Stimulated activated CD4-positive, alpha-beta T cell treated with anti-CD3 and anti-CD28 coated beads, Interleukin-1b, Interleukin-23, amount 100 ng/mL, for 24 hours (primary cell): ENCODE results near the gene TEX101.
"Not testable (repeated sequence)": the region's sequence is repeated elsewhere in the genome, so short reads cannot be mapped to it uniquely, and the experiment has no call there.

Source experiments
- DNase-seq, 4 experiments: peaks; one replicate each; pipeline ENCODE4 v3.0.0-alpha.2; 2020; ENCODE audit warnings: low read depth in 4 of 4, low spot score in 1 of 4

TEX101 gene, protein sequence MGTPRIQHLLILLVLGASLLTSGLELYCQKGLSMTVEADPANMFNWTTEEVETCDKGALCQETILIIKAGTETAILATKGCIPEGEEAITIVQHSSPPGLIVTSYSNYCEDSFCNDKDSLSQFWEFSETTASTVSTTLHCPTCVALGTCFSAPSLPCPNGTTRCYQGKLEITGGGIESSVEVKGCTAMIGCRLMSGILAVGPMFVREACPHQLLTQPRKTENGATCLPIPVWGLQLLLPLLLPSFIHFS

DNA sequence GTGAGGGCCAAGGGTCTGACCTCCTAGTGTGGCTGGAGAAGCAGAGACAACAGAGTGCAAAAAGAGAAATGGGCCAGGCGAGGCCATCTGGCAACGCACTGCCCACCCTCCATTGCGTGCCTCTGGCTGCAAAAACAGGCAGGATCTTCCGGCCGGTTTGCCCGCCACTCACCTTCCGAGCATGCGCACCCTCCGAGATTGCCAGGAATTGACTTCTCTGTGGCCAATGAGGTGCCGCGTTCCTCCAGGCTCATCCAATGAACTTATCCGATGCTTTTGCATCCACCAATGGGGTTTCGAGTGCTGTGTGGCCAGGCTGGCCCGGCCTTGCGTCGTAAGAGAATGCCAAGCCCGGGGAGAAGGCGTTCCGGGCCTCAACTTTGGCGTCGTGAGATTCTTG, at the start of gene TEX101:
Gene TEX101, plus strand, starts transcription at position 337 of the 400 bp plus-strand sequence. CDS start 1,030 bp downstream, outside the sequence.
- no peak for DNase-seq

DNA sequence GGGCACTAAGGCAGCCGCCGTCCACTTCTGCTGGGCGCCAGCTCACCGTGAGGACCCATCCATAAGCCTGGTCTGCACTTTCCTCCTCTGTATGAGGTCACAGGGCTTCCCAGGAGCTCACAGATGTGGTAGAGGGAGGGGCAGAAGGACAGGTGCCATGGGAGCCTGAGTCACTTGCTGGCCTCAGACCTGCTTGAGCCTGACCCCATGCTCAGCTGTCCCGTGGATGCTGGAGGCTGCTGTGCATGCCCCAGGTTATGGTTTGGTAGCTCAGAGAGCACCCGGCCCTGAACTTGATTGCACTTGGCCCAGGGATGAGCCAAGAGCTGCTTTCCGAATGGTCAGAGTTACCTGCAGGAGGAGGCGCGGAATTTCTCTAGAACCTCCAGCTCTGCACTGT, 49.0 kb upstream of the TEX101 start:
- DNase-seq: not testable (repeated sequence)

DNA sequence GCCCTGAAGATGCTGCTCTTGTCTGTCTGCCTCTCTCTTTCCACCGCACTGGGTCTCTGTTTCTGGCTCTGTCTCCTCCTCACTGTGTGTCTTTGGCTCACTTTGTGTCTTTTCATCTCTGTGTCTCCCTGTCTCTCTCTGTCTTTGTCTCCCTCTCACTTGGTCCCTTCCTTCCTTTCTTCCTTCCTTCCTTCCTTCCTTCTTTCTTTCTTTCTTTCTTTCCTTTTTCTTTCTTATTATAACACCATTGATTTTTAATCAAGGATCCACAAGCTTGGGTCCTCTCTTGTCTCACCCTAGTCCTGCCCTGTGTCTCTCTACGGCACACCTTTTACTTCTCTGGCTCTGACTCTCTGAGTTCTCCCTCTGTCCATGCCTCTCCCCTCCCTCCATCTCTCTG, 46.9 kb upstream of the TEX101 start:
- no peak for DNase-seq

DNA sequence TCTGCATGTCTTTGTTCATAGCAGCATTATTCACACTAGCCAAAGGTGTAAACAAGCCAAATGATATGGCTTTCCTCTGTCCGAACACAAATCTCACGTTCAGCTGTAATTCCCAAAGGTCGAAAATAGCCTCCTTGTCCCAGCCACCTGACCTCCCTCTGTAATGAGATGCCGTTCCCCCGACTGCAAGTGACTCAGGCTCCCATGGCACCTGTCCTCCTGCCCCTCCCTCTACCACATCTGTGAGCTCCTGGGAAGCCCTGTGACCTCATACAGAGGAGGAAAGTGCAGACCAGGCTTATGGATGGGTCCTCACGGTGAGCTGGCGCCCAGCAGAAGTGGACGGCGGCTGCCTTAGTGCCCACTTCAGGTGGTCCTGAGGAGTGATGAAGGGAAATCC, 45.8 kb upstream of the TEX101 start:
- DNase-seq: not testable (repeated sequence)

DNA sequence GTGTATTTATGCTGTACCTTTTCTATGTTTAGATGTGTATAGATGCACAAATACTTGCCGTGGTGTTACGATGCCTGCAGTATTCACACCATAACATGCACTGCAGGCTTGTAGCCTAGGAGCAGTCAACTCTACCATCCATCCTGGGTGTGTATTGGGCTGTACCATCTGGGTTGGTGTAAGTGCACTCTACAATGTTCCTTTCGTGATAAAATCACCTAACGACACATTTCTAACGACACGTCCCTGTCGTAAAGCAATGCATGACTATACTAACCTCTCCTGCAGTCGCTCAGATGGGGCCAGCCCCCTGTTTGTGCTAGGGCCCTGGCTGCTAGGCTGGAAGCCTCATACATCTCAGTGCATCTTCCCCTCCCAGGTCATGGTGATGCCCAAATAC, 42.8 kb upstream of the TEX101 start:
- DNase-seq: no peak

DNA sequence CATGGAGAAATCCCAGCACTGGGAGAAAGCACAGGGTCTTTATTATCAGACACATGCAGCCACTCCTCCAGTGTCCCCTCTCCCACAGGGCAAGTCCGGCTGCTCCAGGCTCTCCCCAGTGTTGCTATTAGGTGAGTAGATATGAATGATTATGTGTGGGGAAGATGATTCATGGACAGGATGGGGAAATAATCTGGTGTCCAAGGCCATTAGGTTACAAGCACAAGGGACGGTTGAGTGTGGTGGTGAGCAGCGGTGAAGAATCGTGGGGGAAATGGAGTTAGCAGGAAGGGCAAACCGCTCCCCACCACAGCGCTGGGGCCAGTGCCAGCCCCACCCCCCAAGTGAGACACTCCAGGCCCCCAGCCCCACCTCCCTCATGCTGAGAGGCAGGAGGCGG, 42.2 kb upstream of the TEX101 start:
- no peak for DNase-seq

DNA sequence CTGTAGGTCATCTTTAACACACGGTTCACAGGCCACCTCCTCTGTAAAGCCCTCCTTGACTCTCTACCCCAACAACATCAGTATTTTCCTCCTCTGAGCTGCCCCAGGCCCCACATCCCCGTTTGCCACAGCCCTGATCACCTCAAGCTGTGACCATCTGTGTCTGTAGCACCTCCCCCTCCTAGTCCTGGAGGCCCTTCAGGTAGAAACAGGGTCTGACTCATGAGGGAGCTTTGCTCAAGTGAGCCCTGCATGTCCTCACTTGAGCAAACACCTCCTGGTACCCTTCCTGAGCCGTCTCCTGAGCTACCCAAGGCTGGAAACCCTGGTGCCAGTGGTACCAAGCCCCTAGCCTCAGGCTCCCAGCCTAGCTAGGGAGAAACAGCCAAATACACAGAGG, 37.1 kb upstream of the TEX101 start:
- not testable (repeated sequence) for DNase-seq

DNA sequence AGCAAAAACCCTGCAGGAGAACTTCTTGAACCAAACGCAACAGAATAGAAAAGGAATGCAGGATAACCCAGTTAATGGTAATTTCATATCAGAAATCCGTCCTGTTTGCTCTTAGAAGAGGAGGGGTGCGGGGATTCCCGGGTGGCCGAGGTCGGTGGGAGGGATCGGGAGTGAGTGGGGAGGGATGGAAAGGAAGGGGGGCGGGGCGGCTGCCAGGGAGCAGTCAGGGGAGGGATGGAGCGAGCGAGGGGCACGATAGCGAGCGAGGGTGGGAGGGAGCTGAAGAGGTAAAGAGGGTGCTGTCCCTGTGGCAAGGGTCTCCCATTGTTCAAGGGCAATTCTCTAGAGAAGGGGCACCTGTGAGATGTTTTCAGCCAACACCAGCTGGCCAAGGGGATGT, 34.7 kb upstream of the TEX101 start:
- no peak for DNase-seq

DNA sequence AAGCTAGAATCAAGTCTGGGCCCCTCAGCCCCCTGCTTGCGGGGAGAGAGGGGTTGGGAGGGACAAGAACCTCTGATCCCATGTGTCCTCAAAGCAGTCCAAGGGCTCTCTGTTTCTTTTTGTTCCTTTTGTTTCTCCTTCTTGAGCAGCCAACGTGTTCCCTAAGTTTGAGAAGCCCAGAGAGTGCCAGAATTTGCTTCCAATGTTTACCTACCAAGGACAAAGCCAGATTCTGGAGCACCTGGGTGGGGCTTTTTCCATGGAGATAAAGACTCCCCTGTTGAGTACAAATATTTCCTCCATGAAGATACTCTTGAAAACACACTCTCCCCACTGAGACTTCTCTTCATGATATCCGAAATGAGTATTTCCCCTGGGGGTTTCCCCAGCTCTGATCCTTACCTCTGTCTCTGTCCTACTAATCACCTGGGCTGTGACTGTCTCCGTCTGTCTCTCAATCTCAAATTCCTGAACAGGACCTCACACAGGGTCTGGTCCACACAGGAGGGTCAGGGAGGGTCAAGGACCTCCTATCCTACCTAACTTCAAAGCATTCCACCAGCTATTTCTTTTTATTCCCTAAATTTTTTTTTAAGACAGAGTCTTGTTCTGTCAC, 33.8 kb upstream of the TEX101 start:
- DNase-seq: no peak

DNA sequence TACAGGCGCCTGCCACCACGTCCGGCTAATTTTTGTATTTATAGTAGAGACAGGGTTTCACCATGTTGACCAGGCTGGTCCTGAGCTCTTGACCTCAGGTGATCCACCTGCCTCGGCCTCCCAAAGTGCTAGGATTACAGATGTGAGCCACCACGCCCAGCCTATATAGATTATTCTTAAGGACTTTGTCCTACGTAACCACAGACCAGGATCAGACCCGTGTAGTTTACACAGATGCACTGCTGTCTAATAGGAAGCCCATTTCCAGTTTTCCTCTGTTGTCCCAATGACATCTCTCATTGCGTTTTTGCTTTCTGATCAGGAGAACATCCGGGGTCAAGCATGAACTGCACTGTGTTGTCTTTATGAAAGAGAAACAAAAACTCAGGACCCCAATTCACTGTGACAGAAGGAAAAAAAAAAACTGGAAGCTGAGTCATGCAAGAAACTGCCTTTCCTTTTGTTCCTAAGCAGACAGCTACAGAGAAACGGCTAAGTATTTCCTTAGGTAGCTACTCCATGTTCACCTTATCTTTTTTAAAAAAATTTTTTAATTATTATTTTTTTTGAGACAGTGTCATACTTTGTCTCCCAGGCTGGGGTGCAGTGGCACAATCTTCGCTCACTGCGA, 32.0 kb upstream of the TEX101 start:
- not testable (repeated sequence) for DNase-seq

DNA sequence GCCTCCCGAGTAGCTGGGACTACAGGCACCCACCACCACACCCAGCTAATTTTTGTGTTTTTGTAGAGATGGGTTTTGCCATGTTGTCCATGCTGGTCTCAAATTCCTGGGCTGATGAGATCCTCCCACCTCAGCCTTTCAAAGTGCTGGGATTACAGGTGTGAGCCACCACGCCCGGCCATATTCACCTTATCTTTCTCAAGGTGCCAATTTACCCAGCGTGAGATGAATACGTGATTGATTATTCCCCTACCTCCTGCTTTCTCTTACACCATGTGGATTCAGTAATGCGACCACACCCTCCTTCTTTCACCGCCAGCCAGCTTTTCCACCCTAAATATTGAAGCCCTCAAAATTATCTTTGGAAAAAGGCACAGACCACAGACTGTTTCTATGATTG, 31.4 kb upstream of the TEX101 start:
- not testable (repeated sequence) for DNase-seq

DNA sequence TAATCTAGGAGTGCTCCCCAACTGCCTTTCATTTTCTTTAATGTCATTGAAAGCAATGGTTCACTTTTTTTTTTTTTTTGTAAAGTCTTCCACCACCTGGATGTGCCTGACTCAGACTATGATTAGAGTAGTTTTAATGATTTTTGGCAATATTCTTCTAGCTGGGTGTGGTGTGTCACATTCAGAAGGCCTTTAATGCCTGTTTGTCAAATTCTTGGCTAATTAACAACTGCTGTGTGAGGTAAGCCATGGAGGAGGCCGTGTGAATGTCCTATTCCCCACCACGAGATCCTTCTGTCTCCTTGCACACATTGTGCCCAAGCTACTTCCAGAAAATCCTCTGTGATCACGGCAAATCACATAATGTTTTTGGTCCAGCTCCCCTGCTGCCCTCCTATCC, 30.9 kb upstream of the TEX101 start:
- DNase-seq: not testable (repeated sequence)

DNA sequence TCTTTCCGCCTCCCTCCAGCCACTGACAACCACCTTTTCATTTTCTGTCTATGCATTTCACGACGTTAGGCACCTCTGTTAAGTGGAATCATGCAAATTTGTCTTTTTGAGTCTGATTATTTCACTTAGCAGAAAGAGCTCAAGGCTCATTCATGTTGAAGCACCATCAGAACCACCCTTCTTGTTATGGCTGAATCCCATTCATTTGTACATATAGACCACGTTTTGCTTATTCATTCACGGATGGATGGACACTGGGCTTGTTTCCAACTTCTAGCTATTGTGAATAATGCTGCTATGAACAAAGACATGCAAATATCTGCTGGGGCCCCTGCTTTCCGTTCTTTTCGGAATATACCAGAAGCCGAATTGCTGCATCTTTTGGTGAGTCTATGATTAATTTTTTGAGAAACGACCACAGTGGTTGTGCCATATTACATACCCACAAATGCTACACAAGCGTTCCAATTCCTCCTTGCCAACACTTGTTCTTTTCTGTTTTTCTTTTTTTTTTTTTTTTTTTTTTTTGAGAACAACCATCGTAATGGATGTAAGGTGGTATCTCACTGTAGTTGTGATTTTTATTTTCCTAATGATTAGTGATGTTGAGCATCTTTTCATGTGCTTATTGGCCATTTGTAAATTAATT, 23.7 kb upstream of the TEX101 start:
- DNase-seq: not testable (repeated sequence)

DNA sequence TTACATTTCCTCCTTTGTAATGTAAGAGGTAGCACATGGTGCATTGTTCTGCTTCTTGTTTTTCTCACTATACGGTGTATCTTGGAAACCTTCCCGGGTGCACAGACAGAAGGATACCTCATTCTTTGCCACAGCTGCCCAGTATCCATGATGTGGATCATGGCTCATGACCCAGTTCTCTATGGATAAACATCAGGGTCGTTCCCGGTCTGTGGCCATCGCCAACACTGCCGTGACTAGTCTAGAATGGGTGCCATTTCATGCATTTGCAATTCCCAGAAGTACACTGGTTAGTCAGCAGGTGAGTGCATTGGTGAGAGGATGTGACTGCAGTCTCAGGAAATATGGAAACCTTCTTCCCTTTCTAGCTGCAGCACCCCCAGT, 23.1 kb upstream of the TEX101 start:
- not testable (repeated sequence) for DNase-seq

DNA sequence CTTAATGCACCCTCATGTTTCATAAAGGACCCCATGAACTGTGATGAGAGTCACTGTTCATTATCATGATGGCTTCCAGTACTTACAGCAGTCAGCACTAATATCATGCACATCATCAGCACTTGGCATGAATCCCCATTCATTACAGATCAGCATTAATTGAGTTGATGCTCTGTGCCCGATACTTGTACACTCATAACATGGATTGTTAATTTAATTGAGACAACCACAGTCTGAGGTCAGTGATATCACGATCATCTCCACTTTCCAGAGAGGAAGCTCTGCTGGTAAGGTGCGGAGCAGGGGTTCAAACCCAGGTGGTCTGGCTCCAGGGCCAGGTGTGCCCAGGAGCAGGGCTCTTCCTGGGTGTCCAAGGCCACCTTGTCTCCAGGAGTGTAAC, 21.2 kb upstream of the TEX101 start:
- not testable (repeated sequence) for DNase-seq

DNA sequence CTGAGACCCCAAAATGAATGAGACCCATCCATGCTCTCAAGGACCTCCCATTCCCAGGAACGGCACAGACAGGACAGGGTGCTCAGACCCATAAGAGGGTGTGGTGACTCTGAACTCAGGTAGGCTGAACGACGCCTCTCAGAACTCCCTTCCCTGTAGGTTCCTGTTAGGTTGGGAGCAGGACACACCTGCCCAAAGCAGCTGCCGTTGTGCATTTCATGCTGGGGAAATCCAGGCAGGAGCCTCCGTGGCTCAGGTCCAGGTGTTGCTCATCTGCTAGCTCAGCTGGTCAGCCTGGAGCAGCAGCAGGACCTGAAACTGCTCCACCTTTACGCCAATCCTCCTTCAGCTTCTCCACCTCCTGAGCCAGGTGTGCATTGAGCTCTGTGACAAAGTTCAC, 19.1 kb upstream of the TEX101 start:
- no peak for DNase-seq

DNA sequence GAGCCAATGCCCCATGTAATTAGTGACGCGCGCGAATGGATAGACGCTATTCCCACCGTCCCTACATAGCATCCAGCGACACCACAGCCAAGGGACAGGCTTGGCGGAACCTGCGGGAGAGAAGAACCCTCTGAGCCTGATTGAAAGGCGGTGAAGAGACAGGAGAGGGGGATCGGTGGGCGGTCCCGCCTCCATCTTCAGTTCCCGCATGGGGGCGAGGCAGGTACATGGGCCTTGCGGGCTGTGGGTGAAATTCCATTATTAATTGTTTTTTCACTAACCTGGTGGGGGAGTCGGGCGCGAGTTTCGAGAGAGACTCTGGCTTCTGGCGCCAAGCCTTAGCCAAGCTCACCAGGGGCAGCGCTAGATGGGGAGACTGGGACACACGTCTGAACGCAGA, 8.4 kb upstream of the TEX101 start:
- no peak for DNase-seq

DNA sequence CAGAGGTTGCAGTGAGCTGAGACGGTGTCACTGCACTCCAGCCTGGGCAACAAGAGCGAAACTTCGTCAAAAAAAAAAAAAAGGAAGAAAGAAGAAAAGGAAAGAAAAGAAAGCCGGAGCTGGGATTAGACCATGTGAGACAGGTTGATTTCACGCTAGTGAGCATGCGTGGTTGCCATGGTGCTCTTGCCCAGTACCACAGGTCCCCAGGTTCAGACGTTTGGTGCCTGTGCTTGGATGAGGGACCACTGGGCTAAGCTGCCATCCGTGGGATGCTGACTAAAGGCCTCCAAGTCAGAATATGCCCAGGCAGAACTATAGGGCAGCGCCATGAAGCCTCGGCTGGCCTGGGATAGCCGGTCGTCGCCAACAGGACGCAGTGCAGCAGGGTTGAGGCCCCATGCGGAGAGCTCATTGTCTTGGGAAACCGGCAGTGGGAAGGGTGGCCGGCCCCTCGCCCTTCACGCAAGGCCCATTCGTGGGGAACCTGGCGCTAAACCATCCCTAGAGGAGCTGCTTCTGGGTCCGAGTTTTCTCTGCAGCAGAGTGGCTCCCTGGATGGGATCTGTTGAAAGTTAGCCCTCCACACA, 7.2 kb upstream of the TEX101 start:
- DNase-seq: no peak

DNA sequence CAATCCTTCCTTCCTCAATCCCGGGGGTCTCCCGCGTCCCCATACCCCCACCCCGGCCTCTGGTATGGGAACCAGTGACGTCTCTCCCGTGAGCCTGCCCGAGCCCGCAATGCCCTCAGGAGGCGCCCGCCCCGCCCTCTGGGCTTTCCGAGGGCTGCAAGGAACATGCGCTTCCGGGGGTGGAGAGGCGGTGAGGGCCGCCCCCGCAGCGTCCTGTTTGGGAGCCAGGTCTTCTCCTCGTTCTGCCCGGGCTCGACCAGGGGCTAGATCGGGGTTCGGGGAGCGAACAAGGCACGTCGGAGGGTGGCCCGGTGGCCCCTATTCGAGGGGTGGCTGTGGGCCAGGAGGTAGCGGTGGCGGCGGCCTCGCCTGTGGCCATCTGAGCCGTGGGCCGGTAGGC, 6.6 kb upstream of the TEX101 start:
- no peak for DNase-seq

DNA sequence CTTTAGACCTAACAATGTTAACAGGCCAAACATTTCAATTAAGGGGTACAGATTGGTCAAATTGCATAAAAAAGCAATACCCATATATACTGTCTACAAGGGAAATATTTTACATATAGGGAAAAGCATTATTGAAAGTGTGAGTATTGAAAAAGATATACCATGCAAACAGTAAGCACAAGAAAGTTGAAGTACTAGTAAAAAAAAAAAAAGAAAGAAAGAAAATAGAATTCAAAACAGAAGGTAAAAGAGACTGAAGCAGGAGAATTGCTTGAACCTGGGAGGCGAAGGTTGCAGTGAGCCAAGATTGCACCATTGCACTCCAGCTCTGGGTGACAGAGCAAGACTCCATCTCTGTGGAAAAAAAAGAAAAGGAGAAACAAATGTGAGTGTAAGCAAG, 5.3 kb upstream of the TEX101 start:
- DNase-seq: no peak

DNA sequence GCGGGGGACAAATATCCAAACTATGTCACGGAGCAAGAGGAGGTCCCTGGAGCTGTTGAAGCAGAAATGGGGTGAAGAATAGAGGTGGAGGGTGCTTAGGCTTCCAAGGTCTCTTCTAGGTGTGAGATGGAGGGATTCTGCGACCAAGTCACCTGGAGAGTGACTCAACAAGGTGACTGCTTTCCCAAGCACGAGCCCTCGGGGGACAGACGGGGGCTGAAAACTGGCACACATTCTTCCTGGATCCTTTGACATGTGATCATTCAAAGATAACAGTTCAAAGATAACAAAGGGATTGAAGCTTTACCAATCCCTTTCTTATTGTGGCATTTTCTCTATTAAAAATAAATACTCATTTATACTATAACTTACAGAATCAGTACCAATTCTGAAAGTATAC, 2.2 kb upstream of the TEX101 start:
- no peak for DNase-seq
